HEK293 (cell line): ENCODE data around the gene IGFLR1.

ENCODE experiments used
- EGR2 ChIP-seq: fragments of 450-650 bp; formaldehyde crosslinking; IDR thresholded peaks from 2 replicates; pipeline ENCODE4 v1.5.1; 2016; ENCODE audit warnings: low read depth, missing biosample characterization, missing genetic modification characterization
- GLI2 ChIP-seq: fragments of 450-650 bp; formaldehyde crosslinking; IDR thresholded peaks from 2 replicates; pipeline ENCODE4; 2017; ENCODE audit warnings: missing biosample characterization, missing genetic modification characterization, low read depth, borderline replicate concordance
- HIC1 ChIP-seq: fragments of 450-650 bp; formaldehyde crosslinking; IDR thresholded peaks from 2 replicates; pipeline ENCODE4 v1.5.1; 2016; ENCODE audit warnings: missing biosample characterization, missing genetic modification characterization
- HOXC10 ChIP-seq: sonication (generic); formaldehyde crosslinking; IDR thresholded peaks from 2 replicates; pipeline ENCODE4 v1.8.1; 2023; ENCODE audit warnings: mild to moderate bottlenecking, missing genetic modification reagents
- HOXD13 ChIP-seq: sonication (generic); formaldehyde crosslinking; IDR thresholded peaks from 2 replicates; pipeline ENCODE4 v1.8.0; 2022; ENCODE audit warnings: missing genetic modification reagents, borderline replicate concordance
- OVOL3 ChIP-seq: fragments of 450-650 bp; formaldehyde crosslinking; IDR thresholded peaks from 2 replicates; pipeline ENCODE4 v1.5.1; 2016; ENCODE audit warnings: missing biosample characterization, missing genetic modification characterization
- REPIN1 ChIP-seq: fragments of 450-650 bp; formaldehyde crosslinking; IDR thresholded peaks from 2 replicates; pipeline ENCODE4 v1.5.1; 2017; ENCODE audit warnings: missing biosample characterization, missing genetic modification characterization, low read depth
- SALL2 ChIP-seq: fragments of 450-650 bp; formaldehyde crosslinking; IDR thresholded peaks from 2 replicates; pipeline ENCODE4 v1.5.0; 2017; ENCODE audit warnings: missing biosample characterization, mild to moderate bottlenecking, missing genetic modification characterization, borderline replicate concordance
- SCRT2 ChIP-seq: fragments of 450-650 bp; formaldehyde crosslinking; IDR thresholded peaks from 2 replicates; pipeline ENCODE4 v1.5.1; 2016; ENCODE audit warnings: missing biosample characterization, missing genetic modification characterization
- WT1 ChIP-seq: fragments of 450-650 bp; formaldehyde crosslinking; IDR thresholded peaks from 2 replicates; pipeline ENCODE4 v1.5.1; 2016; ENCODE audit warnings: missing biosample characterization, missing genetic modification characterization
- ZEB2 ChIP-seq: fragments of 450-650 bp; formaldehyde crosslinking; IDR thresholded peaks from 2 replicates; pipeline ENCODE4 v1.5.1; 2016; ENCODE audit warnings: missing biosample characterization, missing genetic modification characterization
- ZIC2 ChIP-seq: fragments of 450-650 bp; formaldehyde crosslinking; IDR thresholded peaks from 2 replicates; pipeline ENCODE4 v1.5.1; 2016; ENCODE audit warnings: missing biosample characterization, missing genetic modification characterization
- ZNF10 ChIP-seq: fragments of 450-650 bp; formaldehyde crosslinking; IDR thresholded peaks from 2 replicates; pipeline ENCODE4 v1.5.1; 2017; ENCODE audit warnings: missing biosample characterization, missing genetic modification characterization
- ZNF112 ChIP-seq: fragments of 450-650 bp; formaldehyde crosslinking; IDR thresholded peaks from 2 replicates; pipeline ENCODE4 v1.5.0; 2017; ENCODE audit warnings: missing biosample characterization, missing genetic modification characterization
- ZNF214 ChIP-seq: fragments of 450-650 bp; formaldehyde crosslinking; IDR thresholded peaks from 2 replicates; pipeline ENCODE4 v1.5.1; 2017; ENCODE audit warnings: missing biosample characterization, mild to moderate bottlenecking, missing genetic modification characterization, borderline replicate concordance
- ZNF239 ChIP-seq: fragments of 450-650 bp; formaldehyde crosslinking; IDR thresholded peaks from 2 replicates; pipeline ENCODE4 v1.5.1; 2016; ENCODE audit warnings: missing biosample characterization, missing genetic modification characterization
- ZNF324 ChIP-seq: fragments of 450-650 bp; formaldehyde crosslinking; IDR thresholded peaks from 2 replicates; pipeline ENCODE4 v1.5.1; 2016; ENCODE audit warnings: missing biosample characterization, missing genetic modification characterization
- ZNF433 ChIP-seq: fragments of 450-650 bp; formaldehyde crosslinking; IDR thresholded peaks from 2 replicates; pipeline ENCODE4 v1.5.1; 2016; ENCODE audit warnings: missing biosample characterization, missing genetic modification characterization, low read depth
- ZNF473 ChIP-seq: fragments of 450-650 bp; formaldehyde crosslinking; IDR thresholded peaks from 2 replicates; pipeline ENCODE4 v1.5.1; 2017; ENCODE audit warnings: missing biosample characterization, missing genetic modification characterization
- ZNF48 ChIP-seq: fragments of 450-650 bp; formaldehyde crosslinking; IDR thresholded peaks from 2 replicates; pipeline ENCODE4 v1.5.1; 2016; ENCODE audit warnings: missing biosample characterization, missing genetic modification characterization
- ZNF501 ChIP-seq: fragments of 450-650 bp; formaldehyde crosslinking; IDR thresholded peaks from 2 replicates; pipeline ENCODE4 v1.5.1; 2016; ENCODE audit warnings: missing biosample characterization, missing genetic modification characterization
- ZNF514 ChIP-seq: fragments of 450-650 bp; formaldehyde crosslinking; IDR thresholded peaks from 2 replicates; pipeline ENCODE4 v1.5.1; 2016; ENCODE audit warnings: missing biosample characterization, missing genetic modification characterization
- ZNF529 ChIP-seq: fragments of 450-650 bp; formaldehyde crosslinking; IDR thresholded peaks from 2 replicates; pipeline ENCODE4 v1.5.1; 2017; ENCODE audit warnings: missing genetic modification characterization, missing biosample characterization; ENCODE audit not compliant: insufficient replicate concordance
- ZNF530 ChIP-seq: fragments of 450-650 bp; formaldehyde crosslinking; IDR thresholded peaks from 2 replicates; pipeline ENCODE4 v1.5.1; 2016; ENCODE audit warnings: low read depth, missing biosample characterization, missing genetic modification characterization
- ZNF548 ChIP-seq: fragments of 450-650 bp; formaldehyde crosslinking; IDR thresholded peaks from 2 replicates; pipeline ENCODE4 v1.5.1; 2016; ENCODE audit warnings: missing biosample characterization, missing genetic modification characterization
- ZNF549 ChIP-seq: fragments of 450-650 bp; IDR thresholded peaks from 2 replicates; pipeline ENCODE4 v1.5.1; 2018; ENCODE audit warnings: missing biosample characterization, missing genetic modification characterization, mild to moderate bottlenecking, inconsistent platforms, moderate library complexity
- ZNF629 ChIP-seq: fragments of 450-650 bp; formaldehyde crosslinking; IDR thresholded peaks from 2 replicates; pipeline ENCODE4 v1.5.1; 2017; ENCODE audit warnings: missing biosample characterization, missing genetic modification characterization
- ZNF639 ChIP-seq: fragments of 450-650 bp; formaldehyde crosslinking; IDR thresholded peaks from 2 replicates; pipeline ENCODE4 v1.5.1; 2016; ENCODE audit warnings: missing biosample characterization, missing genetic modification characterization
- ZNF654 ChIP-seq: fragments of 450-650 bp; formaldehyde crosslinking; IDR thresholded peaks from 2 replicates; pipeline ENCODE4 v1.5.1; 2016; ENCODE audit warnings: low read depth, missing biosample characterization, missing genetic modification characterization
- ZNF670 ChIP-seq: fragments of 450-650 bp; formaldehyde crosslinking; IDR thresholded peaks from 2 replicates; pipeline ENCODE4 v1.5.1; 2016; ENCODE audit warnings: missing biosample characterization, missing genetic modification characterization, low read depth
- TF ChIP-seq, protein P1 (sequence below): fragments of 450-650 bp; IDR thresholded peaks from 2 replicates; pipeline ENCODE4 v1.5.1; 2018; ENCODE audit warnings: missing biosample characterization, mild to moderate bottlenecking, missing genetic modification characterization
- TF ChIP-seq, protein P2 (sequence below): fragments of 450-650 bp; formaldehyde crosslinking; IDR thresholded peaks from 2 replicates; pipeline ENCODE4 v1.5.1; 2016; ENCODE audit warnings: missing biosample characterization, missing genetic modification characterization
- TF ChIP-seq, protein P3 (sequence below): fragments of 450-650 bp; formaldehyde crosslinking; IDR thresholded peaks from 2 replicates; pipeline ENCODE4 v1.5.1; 2016; ENCODE audit warnings: missing biosample characterization, missing genetic modification characterization

Gene IGFLR1

GRCh38 chr19:35748106-35749020, 6.1 kb upstream of the IGFLR1 start, which contains the start of gene LIN37 (continued):
- TF ChIP-seq HIC1 (tag by site-specific recombination) (no peak), OVOL3 (tag by site-specific recombination) (0 out of 2 replicates have a peak, but pooled peaks have one; percentile 26), ZNF639 (tag by site-specific recombination) (peak; percentile 50), GLI2 (tag by site-specific recombination) (no peak), ZNF501 (0 out of 2 replicates have a peak, but pooled peaks have one; percentile 29), ZNF112 (tag by site-specific recombination) (no peak), SCRT2 (tag by site-specific recombination) (no peak), ZNF239 (tag by site-specific recombination) (peak; percentile 52; the same call in 1 of the 2 replicates), ZNF548 (tag by site-specific recombination) (no peak), ZNF324 (tag by site-specific recombination) (no peak; the same call in 1 of the 2 replicates), ZNF514 (tag by site-specific recombination) (no peak), ZEB2 (tag by site-specific recombination) (peak; percentile 46; the same call in 1 of the 2 replicates), ZNF530 (tag by site-specific recombination) (no peak), ZIC2 (no peak), SALL2 (tag by site-specific recombination) (no peak), EGR2 (tag by site-specific recombination) (peak; percentile 57), ZNF549 (no peak), ZNF473 (tag by site-specific recombination) (no peak), ZNF10 (tag by site-specific recombination) (peak; percentile 93), ZNF670 (tag by site-specific recombination) (no peak), HOXD13 (CRISPR knock-in tag) (no peak), HOXC10 (CRISPR knock-in tag) (no peak), WT1 (peak; percentile 53; the same call in 1 of the 2 replicates), ZNF629 (tag by site-specific recombination) (peak; percentile 62; the same call in 1 of the 2 replicates), ZNF48 (no peak), ZNF214 (tag by site-specific recombination) (no peak), REPIN1 (tag by site-specific recombination) (no peak), ZNF654 (tag by site-specific recombination) (no peak), ZNF529 (tag by site-specific recombination) (no peak), ZNF433 (no peak)
- TF ChIP-seq, protein P1, sequence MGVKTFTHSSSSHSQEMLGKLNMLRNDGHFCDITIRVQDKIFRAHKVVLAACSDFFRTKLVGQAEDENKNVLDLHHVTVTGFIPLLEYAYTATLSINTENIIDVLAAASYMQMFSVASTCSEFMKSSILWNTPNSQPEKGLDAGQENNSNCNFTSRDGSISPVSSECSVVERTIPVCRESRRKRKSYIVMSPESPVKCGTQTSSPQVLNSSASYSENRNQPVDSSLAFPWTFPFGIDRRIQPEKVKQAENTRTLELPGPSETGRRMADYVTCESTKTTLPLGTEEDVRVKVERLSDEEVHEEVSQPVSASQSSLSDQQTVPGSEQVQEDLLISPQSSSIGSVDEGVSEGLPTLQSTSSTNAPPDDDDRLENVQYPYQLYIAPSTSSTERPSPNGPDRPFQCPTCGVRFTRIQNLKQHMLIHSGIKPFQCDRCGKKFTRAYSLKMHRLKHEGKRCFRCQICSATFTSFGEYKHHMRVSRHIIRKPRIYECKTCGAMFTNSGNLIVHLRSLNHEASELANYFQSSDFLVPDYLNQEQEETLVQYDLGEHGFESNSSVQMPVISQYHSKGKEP (tag by site-specific recombination) = peak; percentile 48
- TF ChIP-seq, protein P2, sequence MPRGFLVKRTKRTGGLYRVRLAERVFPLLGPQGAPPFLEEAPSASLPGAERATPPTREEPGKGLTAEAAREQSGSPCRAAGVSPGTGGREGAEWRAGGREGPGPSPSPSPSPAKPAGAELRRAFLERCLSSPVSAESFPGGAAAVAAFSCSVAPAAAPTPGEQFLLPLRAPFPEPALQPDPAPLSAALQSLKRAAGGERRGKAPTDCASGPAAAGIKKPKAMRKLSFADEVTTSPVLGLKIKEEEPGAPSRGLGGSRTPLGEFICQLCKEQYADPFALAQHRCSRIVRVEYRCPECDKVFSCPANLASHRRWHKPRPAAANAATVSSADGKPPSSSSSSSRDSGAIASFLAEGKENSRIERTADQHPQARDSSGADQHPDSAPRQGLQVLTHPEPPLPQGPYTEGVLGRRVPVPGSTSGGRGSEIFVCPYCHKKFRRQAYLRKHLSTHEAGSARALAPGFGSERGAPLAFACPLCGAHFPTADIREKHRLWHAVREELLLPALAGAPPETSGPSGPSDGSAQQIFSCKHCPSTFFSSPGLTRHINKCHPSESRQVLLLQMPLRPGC (tag by site-specific recombination) = peak; percentile 74
- TF ChIP-seq, protein P3, sequence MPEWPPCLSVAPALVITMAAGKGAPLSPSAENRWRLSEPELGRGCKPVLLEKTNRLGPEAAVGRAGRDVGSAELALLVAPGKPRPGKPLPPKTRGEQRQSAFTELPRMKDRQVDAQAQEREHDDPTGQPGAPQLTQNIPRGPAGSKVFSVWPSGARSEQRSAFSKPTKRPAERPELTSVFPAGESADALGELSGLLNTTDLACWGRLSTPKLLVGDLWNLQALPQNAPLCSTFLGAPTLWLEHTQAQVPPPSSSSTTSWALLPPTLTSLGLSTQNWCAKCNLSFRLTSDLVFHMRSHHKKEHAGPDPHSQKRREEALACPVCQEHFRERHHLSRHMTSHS = no peak
